ENCODE data around the gene PCDHGB1. TPM values are rescaled to one million over a fixed set of nuclear protein-coding genes. Genes with fewer than 3 reads are reported as not detected.
"Not testable (repeated sequence)": the region's sequence is repeated elsewhere in the genome, so short reads cannot be mapped to it uniquely, and the experiment has no call there.

The PCDHGB1 gene
- total RNA-seq, 2 donors from 2014 or later, result 6.8 to 11.4 TPM

DNA sequence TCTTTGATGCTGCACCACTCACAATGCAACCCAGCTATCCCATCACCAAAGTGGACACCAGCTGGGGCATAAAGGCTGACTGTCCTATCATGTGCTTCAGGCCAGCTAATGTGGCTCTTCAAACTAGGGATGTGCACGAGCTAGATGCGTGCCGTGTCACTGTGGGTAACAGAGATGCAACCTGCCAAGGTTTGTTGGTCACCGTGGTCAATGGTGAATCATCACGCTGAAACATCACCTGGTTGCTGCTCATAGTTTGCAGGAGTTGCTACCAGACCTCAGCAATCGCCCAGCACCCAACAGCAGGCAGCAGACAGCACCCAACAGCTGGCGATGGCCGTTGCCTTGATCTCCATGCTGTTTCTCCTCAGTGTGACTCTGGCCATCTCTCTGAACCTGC is 21.7 kb upstream of the PCDHGB1 start:
- Histone ChIP-seq H3K36me3 (no peaks in the 10 kb centered on the region), H3K4me3 (no peak overlapping the region), H3K27ac (no peak overlapping the region), H3K9me3 (peaks cover 45% of the 10 kb centered on the region), H3K4me1 (ENCODE audit: control insufficient read depth in 1 of 2, low read depth in 2 of 2) (no peaks in the 10 kb centered on the region), H3K27me3 (replicated peaks; ENCODE audit: insufficient read depth) (no peaks in the 10 kb centered on the region)
- no peak for DNase-seq (ENCODE audit: low spot score)
- TF ChIP-seq, protein P1, sequence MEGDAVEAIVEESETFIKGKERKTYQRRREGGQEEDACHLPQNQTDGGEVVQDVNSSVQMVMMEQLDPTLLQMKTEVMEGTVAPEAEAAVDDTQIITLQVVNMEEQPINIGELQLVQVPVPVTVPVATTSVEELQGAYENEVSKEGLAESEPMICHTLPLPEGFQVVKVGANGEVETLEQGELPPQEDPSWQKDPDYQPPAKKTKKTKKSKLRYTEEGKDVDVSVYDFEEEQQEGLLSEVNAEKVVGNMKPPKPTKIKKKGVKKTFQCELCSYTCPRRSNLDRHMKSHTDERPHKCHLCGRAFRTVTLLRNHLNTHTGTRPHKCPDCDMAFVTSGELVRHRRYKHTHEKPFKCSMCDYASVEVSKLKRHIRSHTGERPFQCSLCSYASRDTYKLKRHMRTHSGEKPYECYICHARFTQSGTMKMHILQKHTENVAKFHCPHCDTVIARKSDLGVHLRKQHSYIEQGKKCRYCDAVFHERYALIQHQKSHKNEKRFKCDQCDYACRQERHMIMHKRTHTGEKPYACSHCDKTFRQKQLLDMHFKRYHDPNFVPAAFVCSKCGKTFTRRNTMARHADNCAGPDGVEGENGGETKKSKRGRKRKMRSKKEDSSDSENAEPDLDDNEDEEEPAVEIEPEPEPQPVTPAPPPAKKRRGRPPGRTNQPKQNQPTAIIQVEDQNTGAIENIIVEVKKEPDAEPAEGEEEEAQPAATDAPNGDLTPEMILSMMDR (IDR thresholded peaks at IDR 0.05), result no peak
- no peak for ATAC-seq (ENCODE audit: insufficient number of reproducible peaks, low FRiP score, low read depth)

DNA sequence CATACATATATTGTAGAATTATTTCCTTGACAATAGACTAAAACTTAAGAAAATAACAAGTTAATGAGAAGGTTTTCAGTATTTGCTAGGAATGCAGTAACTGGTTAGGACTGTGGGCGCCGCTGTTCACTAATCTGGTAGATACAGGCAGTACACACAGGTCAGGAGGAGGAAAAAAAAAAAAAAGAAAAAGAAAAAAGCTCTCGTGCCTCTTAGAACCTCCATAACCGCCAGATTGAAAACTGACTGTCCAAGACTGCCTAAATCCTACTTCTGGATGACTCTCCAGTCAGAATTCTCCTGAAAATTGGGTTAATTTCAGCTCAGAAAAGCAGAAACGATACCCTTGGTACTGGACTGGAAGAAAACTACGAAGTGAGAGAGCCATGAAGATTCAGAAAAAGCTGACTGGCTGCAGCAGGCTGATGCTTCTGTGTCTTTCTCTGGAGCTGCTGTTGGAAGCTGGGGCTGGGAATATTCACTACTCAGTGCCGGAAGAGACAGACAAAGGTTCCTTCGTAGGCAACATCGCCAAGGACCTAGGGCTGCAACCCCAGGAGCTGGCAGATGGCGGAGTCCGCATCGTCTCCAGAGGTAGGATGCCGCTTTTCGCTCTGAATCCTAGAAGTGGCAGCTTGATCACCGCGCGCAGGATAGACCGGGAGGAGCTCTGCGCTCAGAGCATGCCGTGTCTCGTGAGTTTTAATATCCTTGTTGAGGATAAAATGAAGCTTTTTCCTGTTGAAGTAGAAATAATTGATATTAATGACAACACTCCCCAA is 19.4 kb upstream of the PCDHGB1 start, which contains the start of gene PCDHGA1:
PCDHGA1 (plus strand) TSS at position 216 of the 782 bp plus-strand sequence.
- Histone ChIP-seq H3K36me3 (no peaks in the 10 kb centered on the region), H3K9me3 (peaks cover 65% of the 10 kb centered on the region), H3K27me3 (replicated peaks; ENCODE audit: insufficient read depth) (no peaks in the 10 kb centered on the region), H3K4me3 (peak within 1 kb of the TSS; percentile 14), H3K27ac (no peak within 1 kb of the TSS), H3K4me1 (ENCODE audit: control insufficient read depth in 1 of 2, low read depth in 2 of 2) (no peaks in the 10 kb centered on the region)
- TF ChIP-seq, protein P1 (IDR thresholded peaks at IDR 0.05), result no peak
- DNase-seq (ENCODE audit: low spot score) (no peak), ATAC-seq (ENCODE audit: insufficient number of reproducible peaks, low FRiP score, low read depth) (no peak)

DNA sequence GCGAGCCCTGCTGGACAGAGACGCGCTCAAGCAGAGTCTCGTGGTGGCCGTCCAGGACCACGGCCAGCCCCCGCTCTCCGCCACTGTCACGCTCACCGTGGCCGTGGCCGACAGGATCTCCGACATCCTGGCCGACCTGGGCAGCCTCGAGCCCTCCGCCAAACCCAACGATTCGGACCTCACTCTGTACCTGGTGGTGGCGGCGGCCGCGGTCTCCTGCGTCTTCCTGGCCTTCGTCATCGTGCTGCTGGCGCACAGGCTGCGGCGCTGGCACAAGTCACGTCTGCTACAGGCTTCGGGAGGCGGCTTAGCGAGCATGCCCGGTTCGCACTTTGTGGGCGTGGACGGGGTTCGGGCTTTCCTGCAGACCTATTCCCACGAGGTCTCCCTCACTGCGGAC is 17.3 kb upstream of the PCDHGB1 start:
- not testable (repeated sequence) for DNase-seq (ENCODE audit: low spot score); ATAC-seq (ENCODE audit: insufficient number of reproducible peaks, low FRiP score, low read depth); H3K36me3 ChIP-seq; H3K27me3 ChIP-seq (replicated peaks; ENCODE audit: insufficient read depth); H3K27ac ChIP-seq; H3K4me1 ChIP-seq (ENCODE audit: control insufficient read depth in 1 of 2, low read depth in 2 of 2); H3K4me3 ChIP-seq
- peaks cover 82% of the 10 kb centered on the region for H3K9me3 ChIP-seq

DNA sequence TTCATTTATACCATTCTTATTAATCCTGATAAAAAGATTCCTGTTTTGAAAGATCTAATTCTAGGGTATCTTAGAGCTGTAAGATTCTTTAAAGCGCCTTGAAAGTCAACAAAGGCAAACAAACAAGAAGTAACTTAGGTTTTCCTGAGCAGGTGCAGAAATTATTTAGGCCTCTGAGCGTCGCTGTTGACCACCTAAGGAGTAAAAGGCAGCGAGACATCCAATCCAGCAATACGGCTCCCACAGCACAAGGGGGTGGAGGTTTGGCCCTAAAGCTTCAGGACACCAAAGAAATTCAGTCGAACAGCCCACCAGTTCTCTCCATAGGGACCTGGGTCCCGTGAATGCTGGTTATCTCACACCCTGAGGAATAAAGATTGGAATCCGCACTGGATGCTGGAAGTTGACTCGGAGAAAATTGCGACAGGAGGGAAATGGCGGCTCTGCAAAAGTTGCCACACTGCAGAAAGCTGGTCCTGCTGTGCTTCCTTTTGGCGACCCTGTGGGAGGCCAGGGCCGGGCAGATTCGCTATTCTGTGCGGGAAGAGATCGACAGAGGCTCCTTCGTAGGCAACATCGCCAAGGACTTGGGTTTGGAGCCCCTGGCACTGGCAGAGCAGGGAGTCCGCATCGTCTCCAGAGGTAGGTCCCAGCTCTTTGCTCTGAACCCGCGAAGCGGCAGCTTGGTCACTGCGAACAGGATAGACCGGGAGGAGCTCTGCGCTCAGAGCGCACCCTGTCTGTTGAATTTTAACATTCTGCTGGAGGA is 11.2 kb upstream of the PCDHGB1 start, which contains the start of gene PCDHGA2:
PCDHGA2 (plus strand) TSS at position 223 of the 769 bp plus-strand sequence.
- Histone ChIP-seq H3K4me1 (ENCODE audit: control insufficient read depth in 1 of 2, low read depth in 2 of 2) (no peaks in the 10 kb centered on the region), H3K27ac (no peak within 1 kb of the TSS), H3K27me3 (replicated peaks; ENCODE audit: insufficient read depth) (no peaks in the 10 kb centered on the region), H3K9me3 (peaks cover 89% of the 10 kb centered on the region), H3K4me3 (peak within 1 kb of the TSS; percentile 64), H3K36me3 (peaks cover 3% of the 10 kb centered on the region)
- TF ChIP-seq, protein P1 (IDR thresholded peaks at IDR 0.05), result peak; percentile 25
- no peak for DNase-seq (ENCODE audit: low spot score)
- no peak for ATAC-seq (ENCODE audit: insufficient number of reproducible peaks, low FRiP score, low read depth)

DNA sequence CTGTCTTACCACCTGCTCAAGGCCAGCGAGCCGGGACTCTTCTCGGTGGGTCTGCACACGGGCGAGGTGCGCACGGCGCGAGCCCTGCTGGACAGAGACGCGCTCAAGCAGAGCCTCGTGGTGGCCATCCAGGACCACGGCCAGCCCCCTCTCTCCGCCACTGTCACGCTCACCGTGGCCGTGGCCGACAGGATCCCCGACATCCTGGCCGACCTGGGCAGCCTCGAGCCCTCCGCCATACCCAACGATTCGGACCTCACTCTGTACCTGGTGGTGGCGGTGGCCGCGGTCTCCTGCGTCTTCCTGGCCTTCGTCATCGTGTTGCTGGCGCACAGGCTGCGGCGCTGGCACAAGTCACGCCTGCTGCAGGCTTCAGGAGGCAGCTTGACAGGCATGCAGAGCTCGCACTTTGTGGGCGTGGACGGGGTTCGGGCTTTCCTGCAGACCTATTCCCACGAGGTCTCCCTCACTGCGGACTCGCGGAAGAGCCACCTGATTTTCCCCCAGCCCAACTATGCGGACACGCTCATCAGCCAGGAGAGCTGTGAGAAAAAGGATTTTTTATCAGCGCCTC is 9.0 kb upstream of the PCDHGB1 start:
- not testable (repeated sequence) for DNase-seq (ENCODE audit: low spot score); H3K27me3 ChIP-seq (replicated peaks; ENCODE audit: insufficient read depth); H3K4me1 ChIP-seq (ENCODE audit: control insufficient read depth in 1 of 2, low read depth in 2 of 2); H3K27ac ChIP-seq; ATAC-seq (ENCODE audit: insufficient number of reproducible peaks, low FRiP score, low read depth); H3K4me3 ChIP-seq; H3K36me3 ChIP-seq
- H3K9me3 ChIP-seq, result peaks cover 92% of the 10 kb centered on the region

DNA sequence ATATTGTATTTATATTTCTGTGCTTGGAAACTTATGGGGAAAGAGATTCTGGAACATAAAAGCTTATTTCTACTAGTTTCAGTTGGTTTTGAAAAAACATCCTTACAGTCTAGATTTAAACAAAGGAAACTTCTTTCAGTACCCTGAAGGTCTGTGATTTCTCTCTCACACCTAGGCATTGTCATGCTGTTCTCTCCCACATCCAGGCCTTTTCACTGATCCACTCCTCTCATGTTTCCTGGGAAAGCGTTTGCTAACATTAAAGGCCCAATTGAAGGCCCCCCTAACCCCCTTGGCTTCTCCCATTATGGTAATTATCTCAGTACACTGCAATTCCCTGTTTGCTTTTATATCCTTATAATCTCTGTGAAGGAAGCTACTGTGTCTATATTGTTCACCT is 7.1 kb upstream of the PCDHGB1 start:
- ATAC-seq (ENCODE audit: insufficient number of reproducible peaks, low FRiP score, low read depth), result no peak
- peaks cover 89% of the 10 kb centered on the region for H3K9me3 ChIP-seq

More for the DNA sequence above, 7.1 kb upstream of the PCDHGB1 start:
- no peak for DNase-seq (ENCODE audit: low spot score)
- TF ChIP-seq, protein P1 (IDR thresholded peaks at IDR 0.05), result no peak
- Histone ChIP-seq H3K4me3 (no peak overlapping the region), H3K27me3 (replicated peaks; ENCODE audit: insufficient read depth) (no peaks in the 10 kb centered on the region), H3K36me3 (peaks cover 3% of the 10 kb centered on the region), H3K27ac (no peak overlapping the region), H3K4me1 (ENCODE audit: control insufficient read depth in 1 of 2, low read depth in 2 of 2) (no peaks in the 10 kb centered on the region)
